SW480 (cell line): ENCODE data around the gene DNAH6.
"Not testable (repeated sequence)": the region's sequence is repeated elsewhere in the genome, so short reads cannot be mapped to it uniquely, and the experiment has no call there.

Experiments
- DNase-seq: peaks from one replicate; pipeline ENCODE4 v3.0.0-alpha.2; 2016; ENCODE audit warnings: low spot score

Gene DNAH6

GRCh38 chr2:84755096-84755495 is 238.8 kb downstream of the DNAH6 start:
- no peak for DNase-seq

- DNase-seq = no peak
These were observed 241.3 kb downstream of the DNAH6 start for GRCh38 chr2:84757648-84758047.

- DNase-seq = no peak
These were observed 250.5 kb downstream of the DNAH6 start for GRCh38 chr2:84766791-84767190.

- DNase-seq = no peak
These were observed 252.5 kb downstream of the DNAH6 start for GRCh38 chr2:84768840-84769239.

GRCh38 chr2:84770280-84770679 is 254.0 kb downstream of the DNAH6 start:
- DNase-seq = no peak

- no peak for DNase-seq
These were observed 255.0 kb downstream of the DNAH6 start for GRCh38 chr2:84771251-84771650.

- DNase-seq = not testable (repeated sequence)
These were observed 257.3 kb downstream of the DNAH6 start for GRCh38 chr2:84773562-84773961.

GRCh38 chr2:84776011-84776410 is 259.7 kb downstream of the DNAH6 start:
- DNase-seq = no peak

- DNase-seq = no peak
These were observed 262.8 kb downstream of the DNAH6 start for GRCh38 chr2:84778911-84779690.

GRCh38 chr2:84779781-84780180 is 263.5 kb downstream of the DNAH6 start:
- no peak for DNase-seq

- DNase-seq = peak; percentile 48
These were observed 265.8 kb downstream of the DNAH6 start for GRCh38 chr2:84781942-84782716.

GRCh38 chr2:84782717-84783442 is 266.6 kb downstream of the DNAH6 start:
- no peak for DNase-seq

GRCh38 chr2:84785950-84786349 is 269.7 kb downstream of the DNAH6 start:
- DNase-seq = no peak

- DNase-seq = no peak
These were observed 270.3 kb downstream of the DNAH6 start for GRCh38 chr2:84786601-84787000.

- no peak for DNase-seq
These were observed 271.7 kb downstream of the DNAH6 start for GRCh38 chr2:84788027-84788426.

- DNase-seq = no peak
These were observed 272.2 kb downstream of the DNAH6 start for GRCh38 chr2:84788498-84788897.

- DNase-seq = no peak
These were observed 276.7 kb downstream of the DNAH6 start for GRCh38 chr2:84792856-84793522.

GRCh38 chr2:84793641-84794040 is 277.3 kb downstream of the DNAH6 start:
- no peak for DNase-seq

- DNase-seq = no peak
These were observed 280.5 kb downstream of the DNAH6 start for GRCh38 chr2:84796798-84797197.

- DNase-seq = no peak
These were observed 281.0 kb downstream of the DNAH6 start for GRCh38 chr2:84797271-84797670.

GRCh38 chr2:84799772-84800171 is 283.5 kb downstream of the DNAH6 start:
- no peak for DNase-seq

- no peak for DNase-seq
These were observed 284.0 kb downstream of the DNAH6 start for GRCh38 chr2:84800194-84800805.
